HFFc6 (cell line): Measurements from ENCODE around the gene THSD4. TPM values are rescaled to one million over a fixed set of nuclear protein-coding genes. Genes with fewer than 3 reads are reported as not detected.

Experiments
- DNase-seq: peaks from one replicate; pipeline ENCODE4 v3.0.0-alpha.2; 2018
- H3K27ac Mint-ChIP-seq: 2 replicates; pipeline ENCODE4 v1.8.0; 2020; ENCODE audit warnings: mild to moderate bottlenecking, mixed read lengths
- H3K27me3 Mint-ChIP-seq: 2 replicates; pipeline ENCODE4 v1.8.0; 2021; ENCODE audit warnings: mild to moderate bottlenecking, moderate library complexity, mixed read lengths; ENCODE audit not compliant: insufficient read depth
- H3K36me3 Mint-ChIP-seq: 2 replicates; pipeline ENCODE4 v1.8.0; 2021; ENCODE audit warnings: low read depth, mixed read lengths
- H3K4me1 Mint-ChIP-seq: 2 replicates; pipeline ENCODE4 v1.8.0; 2020; ENCODE audit warnings: low read depth, mixed read lengths
- H3K4me3 Mint-ChIP-seq: 2 replicates; pipeline ENCODE4 v1.8.0; 2020; ENCODE audit warnings: mild to moderate bottlenecking, moderate library complexity, mixed read lengths
- H3K9me3 Mint-ChIP-seq: 2 replicates; pipeline ENCODE4 v1.8.0; 2020; ENCODE audit warnings: mild to moderate bottlenecking, mixed read lengths
- total RNA-seq, 6 experiments: library from RNA; stranded (reverse); fragmentation: NEBNext Ultra II Directional; extraction: Animal tissue kit (Norgen Biotek cat#: 25700); gene quantifications; 2 replicates in 1 of 6; 3 replicates in 5 of 6; pipeline ENCODE4 v1.2.3, GENCODE V29; 2021
- TF ChIP-seq, protein P1 (sequence below): fragments of 200-600 bp; sonication (generic); IDR thresholded peaks from 2 replicates; pipeline ENCODE4 v1.5.0; 2021; ENCODE audit warnings: antibody characterized with exemption, mild to moderate bottlenecking

Gene THSD4
- total RNA-seq, 6 experiments from 2014 or later = 32.7 to 39.1 (median 36.4) TPM

DNA sequence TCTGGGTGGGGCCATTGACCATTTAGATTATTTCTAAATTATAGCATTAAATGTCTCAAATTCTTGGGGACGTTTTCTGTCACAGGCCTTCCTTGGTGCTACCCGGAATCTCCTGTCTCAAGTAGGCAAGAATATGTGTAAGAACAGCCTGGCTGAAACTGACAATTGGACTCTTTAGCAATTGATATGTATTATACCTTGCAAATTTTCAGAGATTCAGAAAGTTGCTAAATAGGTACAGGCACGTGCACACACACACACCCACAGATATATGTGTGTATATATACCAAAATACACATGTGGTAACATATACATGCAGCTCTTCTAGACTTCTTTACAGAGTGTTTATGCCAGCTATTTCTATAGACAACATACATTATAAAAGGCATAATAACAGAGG, 481.9 kb downstream of the THSD4 start:
- H3K9me3 Mint-ChIP-seq = no peaks in the 10 kb centered on the region
- peak overlapping the region; percentile 60; the same call in 1 of the 2 replicates for H3K27ac Mint-ChIP-seq
- H3K36me3 Mint-ChIP-seq = no peaks in the 10 kb centered on the region
- peaks cover 43% of the 10 kb centered on the region for H3K4me1 Mint-ChIP-seq
- DNase-seq = no peak
- H3K27me3 Mint-ChIP-seq = peaks cover 6% of the 10 kb centered on the region
- no peak overlapping the region for H3K4me3 Mint-ChIP-seq
- TF ChIP-seq, protein P1, sequence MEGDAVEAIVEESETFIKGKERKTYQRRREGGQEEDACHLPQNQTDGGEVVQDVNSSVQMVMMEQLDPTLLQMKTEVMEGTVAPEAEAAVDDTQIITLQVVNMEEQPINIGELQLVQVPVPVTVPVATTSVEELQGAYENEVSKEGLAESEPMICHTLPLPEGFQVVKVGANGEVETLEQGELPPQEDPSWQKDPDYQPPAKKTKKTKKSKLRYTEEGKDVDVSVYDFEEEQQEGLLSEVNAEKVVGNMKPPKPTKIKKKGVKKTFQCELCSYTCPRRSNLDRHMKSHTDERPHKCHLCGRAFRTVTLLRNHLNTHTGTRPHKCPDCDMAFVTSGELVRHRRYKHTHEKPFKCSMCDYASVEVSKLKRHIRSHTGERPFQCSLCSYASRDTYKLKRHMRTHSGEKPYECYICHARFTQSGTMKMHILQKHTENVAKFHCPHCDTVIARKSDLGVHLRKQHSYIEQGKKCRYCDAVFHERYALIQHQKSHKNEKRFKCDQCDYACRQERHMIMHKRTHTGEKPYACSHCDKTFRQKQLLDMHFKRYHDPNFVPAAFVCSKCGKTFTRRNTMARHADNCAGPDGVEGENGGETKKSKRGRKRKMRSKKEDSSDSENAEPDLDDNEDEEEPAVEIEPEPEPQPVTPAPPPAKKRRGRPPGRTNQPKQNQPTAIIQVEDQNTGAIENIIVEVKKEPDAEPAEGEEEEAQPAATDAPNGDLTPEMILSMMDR = no peak

DNA sequence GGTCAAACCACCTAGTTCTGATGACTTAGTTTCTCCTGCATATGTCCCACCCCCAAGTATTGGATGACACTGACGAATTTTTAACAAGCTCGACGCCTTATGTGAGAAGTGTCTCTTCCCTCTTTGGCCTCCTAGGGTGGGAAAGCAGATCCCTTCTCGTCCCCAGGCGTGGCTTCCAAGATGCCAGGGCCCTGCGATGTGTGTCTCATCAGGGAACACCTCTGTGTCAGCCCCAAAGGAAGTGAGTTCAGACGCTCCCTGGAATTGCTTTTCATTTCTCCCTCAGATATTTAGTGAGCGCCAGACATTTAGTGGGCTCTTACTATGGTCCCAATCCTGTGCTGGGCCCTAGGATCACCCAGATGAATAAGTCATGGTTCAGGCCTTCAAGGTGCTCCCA, 482.4 kb downstream of the THSD4 start:
- no peak overlapping the region for H3K4me3 Mint-ChIP-seq
- TF ChIP-seq, protein P1 = no peak
- no peaks in the 10 kb centered on the region for H3K36me3 Mint-ChIP-seq
- no peak for DNase-seq
- H3K4me1 Mint-ChIP-seq = peaks cover 43% of the 10 kb centered on the region
- peaks cover 6% of the 10 kb centered on the region for H3K27me3 Mint-ChIP-seq
- H3K27ac Mint-ChIP-seq = no peak overlapping the region
- H3K9me3 Mint-ChIP-seq = no peaks in the 10 kb centered on the region

DNA sequence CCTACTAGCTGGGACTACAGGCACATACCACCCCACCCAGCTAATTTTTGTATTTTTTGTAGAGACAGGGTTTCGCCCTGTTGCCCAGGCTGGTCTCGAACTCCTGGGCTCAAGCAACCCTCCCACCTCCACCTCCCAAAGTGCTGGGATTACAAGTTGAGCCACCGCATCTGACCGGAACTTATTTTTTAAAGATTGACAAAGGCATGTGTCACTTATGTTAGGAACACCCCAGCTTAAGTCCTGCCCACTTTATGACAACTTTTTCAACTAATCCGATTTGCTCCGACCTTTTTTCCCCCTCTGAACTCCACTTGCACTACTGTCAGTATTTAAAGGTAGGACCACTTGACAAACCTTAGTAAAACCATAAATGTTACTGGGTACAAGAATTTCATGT, 483.5 kb downstream of the THSD4 start:
- no peak for DNase-seq
- TF ChIP-seq, protein P1 = no peak
- H3K9me3 Mint-ChIP-seq = no peaks in the 10 kb centered on the region
- no peak overlapping the region for H3K4me3 Mint-ChIP-seq
- peaks cover 8% of the 10 kb centered on the region for H3K27me3 Mint-ChIP-seq
- no peak overlapping the region for H3K27ac Mint-ChIP-seq
- H3K36me3 Mint-ChIP-seq = no peaks in the 10 kb centered on the region
- H3K4me1 Mint-ChIP-seq = peaks cover 43% of the 10 kb centered on the region

DNA sequence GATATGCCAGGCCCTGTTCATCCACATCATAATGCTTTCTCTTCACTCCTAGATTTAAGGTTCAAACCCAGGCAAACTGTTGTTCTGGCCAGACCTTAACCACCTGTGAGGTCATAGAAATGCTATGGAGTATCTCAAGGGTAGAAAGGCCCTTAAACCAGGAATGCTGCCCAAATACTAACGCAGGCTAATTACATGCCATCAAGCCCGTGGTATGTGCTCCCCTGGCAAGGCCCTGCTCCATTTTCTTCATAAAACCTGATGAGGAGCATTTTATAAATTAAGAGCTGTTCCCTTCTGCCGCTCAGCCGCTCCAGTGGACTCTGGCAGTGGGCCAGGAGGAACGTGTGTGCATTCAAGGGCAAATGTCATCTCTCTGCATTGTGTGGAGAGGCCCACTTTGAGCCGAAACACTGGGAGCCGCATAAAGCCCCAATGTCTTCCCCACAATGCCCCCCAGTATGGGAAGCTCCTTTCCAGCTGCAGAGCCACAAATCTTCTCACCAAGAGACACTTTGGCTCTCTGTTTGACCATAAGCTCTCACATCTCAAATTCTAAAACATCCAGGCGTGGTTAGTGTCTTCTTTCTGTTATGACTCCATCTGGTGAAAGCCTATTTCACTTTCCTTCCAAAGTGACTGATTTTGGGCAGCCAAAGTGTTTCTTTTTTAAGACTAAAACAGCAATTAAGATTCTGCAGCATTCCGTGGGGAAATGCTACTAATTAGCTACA, 484.3 kb downstream of the THSD4 start:
- Mint-ChIP-seq H3K4me3 (no peak overlapping the region), H3K4me1 (peaks cover 43% of the 10 kb centered on the region), H3K36me3 (peaks cover 3% of the 10 kb centered on the region), H3K27ac (no peak overlapping the region), H3K27me3 (peaks cover 8% of the 10 kb centered on the region), H3K9me3 (no peaks in the 10 kb centered on the region; the same call in 1 of the 2 replicates)
- TF ChIP-seq, protein P1 = no peak
- no peak for DNase-seq

DNA sequence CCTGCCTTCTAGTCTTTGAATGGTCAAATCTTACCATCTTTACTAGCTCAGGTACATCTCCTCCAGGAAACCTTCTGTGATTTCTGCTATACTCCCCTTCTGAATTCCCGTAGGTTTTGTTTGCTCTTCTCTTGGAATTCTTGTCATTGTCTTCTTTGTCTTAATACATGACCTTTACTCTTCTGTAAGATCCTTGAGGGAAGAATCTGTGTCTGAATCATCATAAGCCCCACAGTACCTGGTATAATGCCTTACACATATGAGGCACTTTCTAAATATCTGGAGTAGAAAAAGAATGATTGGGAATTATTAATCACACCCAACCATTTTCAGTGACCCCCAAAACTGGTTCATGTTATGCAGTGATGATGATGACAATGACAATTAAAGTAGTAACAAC, 485.0 kb downstream of the THSD4 start:
- Mint-ChIP-seq H3K9me3 (no peaks in the 10 kb centered on the region; the same call in 1 of the 2 replicates), H3K4me3 (no peak overlapping the region), H3K27me3 (peaks cover 8% of the 10 kb centered on the region), H3K27ac (no peak overlapping the region), H3K4me1 (peaks cover 43% of the 10 kb centered on the region), H3K36me3 (peaks cover 8% of the 10 kb centered on the region)
- DNase-seq = no peak
- TF ChIP-seq, protein P1 = no peak
